DMS 273 (cell line): Measurements from ENCODE around the gene TMEM97.
A peak's percentile ranks its signal among the peaks of the same experiment; 100 is the strongest.
"Not testable (repeated sequence)": the region's sequence is repeated elsewhere in the genome, so short reads cannot be mapped to it uniquely, and the experiment has no call there.

Experiments used
- DNase-seq: peaks from one replicate; lab custom pipeline; 2025; ENCODE audit not compliant: unreplicated experiment; lab: John Stamatoyannopoulos, UW

Gene TMEM97

DNA sequence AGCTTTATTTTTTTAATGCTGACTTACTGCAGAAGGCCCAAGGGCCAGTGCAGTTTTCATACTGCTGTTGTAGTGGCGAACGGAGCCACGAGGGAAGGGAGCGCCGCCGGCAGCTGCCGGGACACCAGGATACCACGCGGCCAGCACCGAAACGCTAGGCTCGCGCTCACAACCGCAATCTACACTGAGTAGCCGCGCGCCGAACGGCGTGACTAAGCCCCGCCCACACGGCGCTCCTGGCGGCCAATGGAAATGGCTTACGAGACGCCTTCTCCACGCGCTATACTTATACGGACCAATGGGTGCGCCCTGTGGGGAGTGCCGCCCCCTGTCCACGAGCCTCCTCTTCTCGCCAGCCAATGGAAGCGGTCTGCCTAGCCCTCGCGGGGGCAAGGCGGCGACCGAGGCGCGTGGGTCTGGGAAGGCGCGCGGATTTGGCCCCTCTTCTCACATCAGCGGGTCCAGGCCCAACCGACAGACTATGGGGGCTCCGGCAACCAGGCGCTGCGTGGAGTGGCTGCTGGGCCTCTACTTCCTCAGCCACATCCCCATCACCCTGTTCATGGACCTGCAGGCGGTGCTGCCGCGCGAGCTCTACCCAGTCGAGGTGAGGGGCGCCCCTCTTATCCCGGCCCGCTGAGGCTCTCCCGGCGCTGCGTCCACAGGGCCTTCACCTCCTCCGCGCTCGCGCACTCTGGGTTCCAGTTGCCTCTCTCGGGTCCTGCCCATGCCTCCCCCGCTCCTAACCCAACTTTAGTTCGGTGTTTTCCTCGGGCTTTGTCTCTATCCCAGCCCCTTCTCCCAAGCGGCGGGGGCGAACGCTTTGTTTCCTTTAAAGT, at the start of gene TMEM97:
TMEM97 (plus strand) TSS at position 442 of the 839 bp plus-strand sequence; CDS start at position 482, 40 bp downstream.
- DNase-seq = peak; percentile 99

DNA sequence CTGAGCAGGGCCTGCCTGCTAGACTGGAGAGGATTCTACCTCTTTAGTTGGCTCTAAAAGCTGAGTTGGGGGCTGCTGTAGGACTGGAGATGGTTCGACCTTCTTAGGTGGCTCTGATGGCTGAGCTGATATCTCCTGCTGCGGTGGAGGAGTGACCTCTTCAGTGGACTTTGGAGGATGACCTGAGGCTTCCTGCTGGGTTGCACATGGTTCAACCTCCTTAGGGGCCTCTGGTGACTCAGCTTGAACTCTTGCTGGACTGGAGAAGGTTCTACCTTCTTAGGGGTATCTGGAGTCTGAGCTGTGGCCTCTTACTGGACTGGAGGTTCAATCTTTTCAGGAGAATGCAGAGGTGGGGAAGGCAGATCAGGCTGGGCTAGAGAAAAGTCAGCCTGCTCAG, 48.9 kb upstream of the TMEM97 start:
- DNase-seq = no peak

DNA sequence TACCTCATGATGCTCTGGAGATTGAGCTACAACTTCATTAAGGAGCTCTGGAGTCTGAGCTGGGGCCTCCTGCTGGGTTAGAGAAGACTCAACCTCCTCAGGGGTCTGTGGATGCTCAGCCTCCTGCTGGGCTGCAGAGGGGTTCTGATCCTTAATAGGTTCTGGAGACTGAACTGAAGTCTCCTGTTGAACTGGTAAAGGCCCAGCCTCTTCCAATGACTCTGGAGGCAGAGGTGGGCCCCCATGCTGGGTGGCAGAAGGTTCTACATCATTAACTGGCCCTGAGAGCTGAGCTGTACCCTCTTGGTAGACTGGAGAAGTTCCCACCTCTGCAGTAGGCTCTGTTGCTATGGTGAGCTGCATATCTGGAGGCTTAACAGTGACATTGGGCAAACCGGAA, 48.1 kb upstream of the TMEM97 start:
- DNase-seq = no peak

DNA sequence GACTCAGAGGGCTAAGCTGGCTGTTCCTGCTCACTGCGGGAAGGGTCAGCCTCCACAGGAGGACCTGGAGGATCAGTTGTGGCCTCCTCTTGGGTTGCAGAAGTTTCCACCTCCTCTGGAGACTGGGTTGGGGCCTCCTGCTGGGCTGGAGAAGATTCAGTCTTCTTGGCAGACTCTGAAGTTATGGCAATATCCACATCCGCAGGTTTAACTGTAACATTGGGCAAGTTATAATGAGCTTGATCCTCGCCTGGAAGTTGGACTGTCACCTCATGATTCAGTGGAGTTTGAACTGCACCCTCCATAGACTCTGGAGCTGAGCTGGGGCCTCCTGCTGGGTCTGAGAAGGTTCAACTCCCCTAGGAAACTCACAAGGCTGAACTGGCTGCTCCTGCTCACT, 47.6 kb upstream of the TMEM97 start:
- DNase-seq = no peak

DNA sequence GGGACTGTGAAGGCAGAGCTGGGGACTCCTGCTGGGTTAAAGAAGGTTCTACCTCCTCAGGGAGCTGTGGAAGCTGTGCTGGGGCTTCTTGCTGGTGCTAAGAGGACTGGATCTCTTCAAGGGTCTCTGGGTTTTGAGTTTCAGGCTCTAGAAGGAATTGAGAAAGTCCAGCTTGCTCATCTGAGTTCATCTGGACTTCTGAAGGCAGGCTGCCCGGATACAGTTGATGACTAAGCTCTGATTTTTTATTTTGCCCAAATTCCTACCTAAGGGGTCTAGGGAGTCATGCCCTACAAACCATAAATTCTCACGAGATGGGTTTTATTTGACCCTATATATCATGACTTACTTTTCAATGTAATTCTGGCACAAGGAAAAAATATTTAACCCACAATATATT, 46.8 kb upstream of the TMEM97 start:
- no peak for DNase-seq

DNA sequence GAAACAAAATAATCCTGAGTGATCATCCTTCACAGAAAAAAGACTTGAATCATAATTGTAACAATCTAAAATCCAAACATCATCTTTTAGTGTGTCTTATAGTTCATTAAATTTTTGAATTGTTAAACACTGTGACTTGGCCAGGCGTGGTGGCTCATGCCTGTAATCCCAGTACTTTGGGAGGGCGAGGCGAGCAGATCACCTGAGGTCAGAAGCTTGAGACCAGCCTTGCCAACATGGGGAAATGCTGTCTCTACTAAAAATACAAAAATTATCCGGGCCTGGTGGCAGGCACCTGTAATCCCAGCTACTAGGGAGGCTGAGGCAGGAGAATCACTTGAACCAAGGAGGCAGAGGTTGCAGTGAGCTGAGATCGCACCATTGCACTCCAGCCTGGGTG, 45.7 kb upstream of the TMEM97 start:
- not testable (repeated sequence) for DNase-seq

DNA sequence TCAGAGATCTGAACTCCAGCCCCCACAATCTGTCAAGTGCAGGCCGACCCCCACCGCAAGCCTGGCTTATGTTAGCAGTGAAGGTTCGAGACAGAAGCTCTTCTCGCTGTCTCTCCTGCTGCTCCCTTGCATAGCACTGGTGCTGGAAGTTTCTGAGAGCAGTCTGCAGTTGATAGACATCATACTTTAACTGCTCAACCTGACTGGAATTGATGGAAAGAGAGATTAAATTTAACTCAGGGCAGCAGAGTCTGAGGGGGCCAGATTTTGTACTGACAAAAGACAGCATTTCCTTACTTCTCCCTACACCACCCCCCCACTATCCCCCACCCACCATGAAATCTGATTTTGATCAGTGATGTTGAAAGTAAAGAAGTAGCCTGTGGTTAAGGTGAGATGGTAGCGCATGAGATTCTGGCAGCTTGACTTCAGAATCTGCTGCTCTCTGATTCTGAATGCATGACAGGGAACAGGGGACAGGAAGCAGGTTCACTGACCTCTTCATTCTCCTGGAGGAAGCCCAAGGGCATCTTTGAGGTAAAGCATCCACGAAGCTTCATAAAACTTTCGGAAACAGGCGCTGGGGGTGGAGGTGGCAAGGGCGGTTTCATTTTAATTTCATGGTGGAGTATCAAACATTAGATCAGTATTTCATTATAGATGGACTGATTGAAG, 44.3 kb upstream of the TMEM97 start:
- no peak for DNase-seq

DNA sequence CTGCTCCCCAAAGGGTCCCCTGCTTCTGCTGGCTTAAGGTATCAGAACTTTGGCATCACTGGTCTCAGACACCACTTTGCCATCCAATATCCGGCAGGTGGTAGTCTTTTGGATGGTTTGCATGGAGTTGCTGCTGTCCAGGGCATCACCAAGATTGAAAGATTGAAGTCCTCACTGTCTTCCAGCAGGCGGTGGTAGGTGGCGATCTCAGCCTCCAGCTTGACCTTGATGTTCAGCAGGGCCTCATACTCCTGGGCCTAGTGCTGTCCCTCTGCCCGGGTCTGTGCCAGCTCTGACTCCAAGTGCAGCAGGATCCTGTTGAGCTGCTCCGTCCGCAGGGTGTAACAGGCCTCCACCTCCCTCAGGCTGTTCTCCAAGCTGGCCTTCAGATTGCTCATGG, 43.0 kb upstream of the TMEM97 start:
- no peak for DNase-seq

DNA sequence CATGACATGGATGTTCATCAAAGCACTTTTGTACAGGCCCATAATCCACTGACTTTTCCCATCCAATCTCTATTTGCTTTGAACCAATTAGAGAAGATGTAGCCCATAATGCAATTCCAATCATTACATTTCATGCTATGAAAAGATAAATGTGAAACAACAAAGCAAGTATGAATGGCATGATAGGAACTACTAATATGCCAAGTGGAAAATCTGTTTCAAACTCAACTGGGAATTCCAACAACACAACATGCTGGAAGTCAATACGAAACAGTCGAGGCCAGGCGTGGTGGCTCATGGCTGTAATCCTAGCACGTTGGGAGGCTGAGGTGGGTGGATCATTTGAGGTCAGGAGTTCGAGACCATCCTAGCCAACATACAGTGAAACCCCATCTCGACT, 39.6 kb upstream of the TMEM97 start:
- DNase-seq = no peak

DNA sequence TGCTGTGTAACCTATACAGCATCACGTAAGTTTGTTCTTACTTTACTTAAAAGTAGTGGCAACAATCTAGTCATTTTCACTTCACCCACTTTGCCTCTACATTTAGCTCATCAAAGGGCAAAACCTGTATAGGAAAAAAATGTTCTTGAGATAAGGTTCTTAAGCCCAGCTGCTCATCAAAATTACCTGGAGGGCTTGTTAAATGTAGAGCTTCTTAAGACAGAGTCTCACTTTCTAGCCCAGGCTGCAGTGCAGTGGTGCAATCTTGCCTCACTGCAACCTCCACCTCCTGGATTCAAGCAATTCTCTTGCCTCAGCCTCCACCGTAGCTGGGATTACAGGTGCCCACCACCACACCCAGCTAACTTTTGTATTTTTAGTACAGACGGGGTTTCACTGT, 38.2 kb upstream of the TMEM97 start:
- DNase-seq = no peak

DNA sequence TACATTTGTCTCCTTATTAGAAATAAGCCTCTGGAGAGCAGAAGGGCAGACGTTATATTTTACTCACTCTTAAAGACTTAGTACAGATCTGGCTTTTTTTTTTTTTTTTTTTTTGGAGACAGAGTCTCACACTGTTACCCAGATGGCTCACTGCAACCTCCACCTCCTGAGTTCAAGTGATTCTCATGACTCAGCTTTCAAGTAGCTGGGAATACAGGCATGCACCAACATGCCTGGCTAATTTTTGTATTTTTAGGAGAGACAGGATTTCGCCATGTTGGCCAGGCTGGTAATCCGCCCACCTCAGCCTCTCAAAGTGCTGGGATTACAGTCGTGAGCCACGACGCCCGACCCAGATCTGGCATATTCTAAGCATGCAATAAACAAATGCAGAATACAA, 36.4 kb upstream of the TMEM97 start:
- DNase-seq = peak; percentile 92

DNA sequence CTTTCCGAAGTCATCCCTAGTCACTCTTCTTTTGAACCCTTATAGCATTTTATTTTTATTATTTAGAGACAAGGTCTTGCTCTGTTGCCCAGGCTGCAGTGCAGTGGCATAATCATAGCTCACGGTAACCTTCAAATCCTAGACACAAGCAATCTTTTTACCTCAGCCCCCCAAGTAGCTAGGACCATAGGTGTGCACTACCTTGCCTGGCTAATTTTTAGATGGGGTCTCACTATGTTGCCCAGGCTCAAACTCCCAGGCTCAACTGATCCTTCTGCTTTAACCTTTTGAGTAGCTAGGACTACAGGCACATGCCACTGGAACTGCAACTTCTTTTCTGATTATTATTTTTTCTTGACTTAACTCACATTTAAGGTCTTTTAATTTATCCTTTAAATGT, 33.0 kb upstream of the TMEM97 start:
- no peak for DNase-seq

DNA sequence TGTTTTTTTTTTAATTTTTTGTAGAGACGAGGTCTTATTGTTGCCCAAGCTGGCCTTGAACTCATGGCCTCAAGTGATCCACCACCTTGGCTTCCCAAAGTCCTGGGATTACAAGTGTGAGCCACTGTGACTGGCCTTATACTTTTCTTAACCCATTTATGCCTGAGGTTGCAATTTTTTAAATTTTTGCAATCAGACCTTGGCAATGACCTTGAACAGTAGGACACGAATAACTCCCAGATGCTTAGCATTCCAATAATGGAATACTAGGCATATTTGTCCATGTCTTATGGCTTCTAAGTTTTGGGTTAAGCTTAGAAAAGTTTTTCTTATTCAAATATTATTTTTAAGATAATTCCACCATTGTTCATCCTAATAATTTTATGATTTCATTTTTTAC, 28.3 kb upstream of the TMEM97 start:
- DNase-seq = no peak

DNA sequence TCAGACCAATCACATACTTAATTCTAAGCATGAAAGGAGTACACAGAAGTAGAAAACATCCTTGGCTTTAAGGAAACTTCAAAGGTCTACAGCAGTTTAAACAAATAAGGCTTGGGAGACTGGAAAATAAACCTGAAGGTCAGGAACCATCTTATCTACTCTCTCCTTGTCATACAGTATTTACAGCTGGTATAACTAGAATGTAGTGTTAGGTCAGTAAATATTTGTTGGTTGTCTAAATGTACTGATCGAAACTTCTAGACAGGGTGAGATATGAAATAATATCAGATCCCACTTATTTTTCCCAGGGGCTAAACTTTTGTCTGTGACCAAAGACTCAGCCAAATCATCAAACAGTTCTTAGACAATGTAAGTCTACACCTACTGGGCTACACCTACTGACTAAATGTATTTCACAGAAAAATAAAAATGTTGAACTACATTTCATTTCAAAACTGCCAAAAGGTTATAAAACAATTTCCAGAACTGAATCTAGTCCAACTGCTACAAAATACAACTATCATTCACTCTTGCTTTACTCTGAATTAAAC, 27.1 kb upstream of the TMEM97 start:
- DNase-seq = no peak

DNA sequence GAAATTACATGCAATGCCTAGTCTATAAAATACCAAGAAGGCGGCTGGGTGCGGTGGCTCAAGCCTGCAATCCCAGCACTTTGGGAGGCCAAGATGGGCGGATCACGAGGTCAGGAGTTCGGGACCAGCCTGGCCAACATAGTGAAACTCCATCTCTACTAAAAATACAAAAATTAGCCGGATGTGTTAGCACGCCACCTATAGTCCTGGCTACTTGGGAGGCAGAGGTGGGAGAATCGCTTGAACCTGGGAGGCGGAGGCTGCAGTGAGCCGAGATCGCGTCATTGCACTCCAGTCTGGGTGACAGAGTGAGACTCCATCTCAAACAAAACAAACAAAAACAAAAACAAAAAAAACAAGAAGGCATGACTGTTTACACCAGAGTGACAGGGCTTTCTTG, 26.1 kb upstream of the TMEM97 start:
- not testable (repeated sequence) for DNase-seq

DNA sequence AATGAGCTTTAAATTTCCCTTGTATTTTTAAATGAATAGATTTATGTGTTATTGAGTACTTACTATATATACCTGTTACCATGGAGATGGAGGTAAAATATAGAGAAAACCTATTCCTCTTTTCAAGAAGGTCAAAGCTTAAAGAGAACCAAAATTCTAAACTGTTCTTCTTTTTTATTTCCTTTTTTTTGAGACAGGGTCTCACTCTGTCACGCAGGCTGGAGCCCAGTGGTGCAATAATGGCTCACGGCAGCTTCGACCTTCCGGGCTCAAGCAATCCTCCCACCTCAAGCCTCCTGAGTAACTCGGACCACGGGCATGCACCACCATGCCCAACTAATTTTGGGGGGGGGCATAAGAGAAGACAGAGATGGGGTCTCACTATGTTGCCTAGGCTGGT, 25.0 kb upstream of the TMEM97 start:
- DNase-seq = no peak

DNA sequence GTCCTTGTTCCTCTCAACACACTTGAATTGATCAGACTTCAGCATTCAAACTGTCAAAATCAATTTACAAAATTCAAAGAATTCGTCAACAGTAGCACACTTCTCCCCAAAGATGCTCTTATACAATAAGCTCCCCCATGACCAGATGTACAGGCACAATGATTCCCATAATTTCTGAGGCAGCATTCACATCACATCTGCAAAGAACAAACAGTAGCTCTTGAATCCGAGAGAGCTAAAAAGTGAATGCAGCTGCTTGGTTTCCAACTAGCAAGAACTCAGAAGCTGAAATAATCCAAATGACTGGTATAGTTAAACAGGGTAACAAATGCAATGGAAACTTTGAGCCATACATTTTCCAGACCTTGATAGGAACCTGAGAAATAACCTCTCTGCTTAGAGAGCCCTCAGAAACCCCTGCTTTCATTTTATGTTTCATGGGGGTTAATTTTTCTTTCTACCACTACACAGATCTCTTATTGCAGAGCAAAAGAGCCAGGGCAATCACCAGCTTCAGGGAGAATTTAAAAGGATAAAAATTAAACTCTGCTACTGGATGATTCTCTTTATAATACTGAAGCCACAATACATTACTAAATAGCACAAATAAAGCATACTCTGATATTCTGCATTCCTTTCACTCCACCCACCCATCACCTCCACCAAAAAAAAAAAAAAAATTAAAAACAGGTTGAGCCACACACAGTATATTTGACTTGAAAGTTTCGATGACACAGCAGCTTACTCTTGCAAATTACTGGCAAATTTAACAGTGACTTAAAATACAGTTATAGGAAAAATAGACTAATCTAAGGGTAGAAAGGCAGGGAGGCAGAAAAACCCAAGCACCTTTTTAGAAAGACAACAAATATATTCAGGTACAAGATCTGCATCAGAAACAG, 23.1 kb upstream of the TMEM97 start:
- no peak for DNase-seq

DNA sequence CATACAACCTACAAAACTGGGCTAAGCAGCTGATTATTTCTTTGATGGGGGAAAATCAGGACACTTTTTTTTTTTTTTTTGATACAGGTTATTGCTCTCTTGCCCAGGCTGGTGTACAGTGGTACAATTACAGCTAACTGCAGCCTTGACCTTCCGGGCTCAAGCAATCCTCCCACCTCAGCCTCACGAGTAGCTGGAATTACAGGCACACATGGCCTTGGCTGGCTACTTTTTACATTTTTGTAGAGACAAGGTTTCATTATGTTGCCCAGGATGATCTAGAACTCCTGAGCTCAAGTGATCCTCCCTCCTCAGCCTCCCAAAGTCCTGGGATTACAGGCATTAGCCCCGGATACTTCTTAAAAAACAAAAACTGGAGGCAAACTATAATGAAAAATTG, 20.6 kb upstream of the TMEM97 start:
- DNase-seq = no peak

DNA sequence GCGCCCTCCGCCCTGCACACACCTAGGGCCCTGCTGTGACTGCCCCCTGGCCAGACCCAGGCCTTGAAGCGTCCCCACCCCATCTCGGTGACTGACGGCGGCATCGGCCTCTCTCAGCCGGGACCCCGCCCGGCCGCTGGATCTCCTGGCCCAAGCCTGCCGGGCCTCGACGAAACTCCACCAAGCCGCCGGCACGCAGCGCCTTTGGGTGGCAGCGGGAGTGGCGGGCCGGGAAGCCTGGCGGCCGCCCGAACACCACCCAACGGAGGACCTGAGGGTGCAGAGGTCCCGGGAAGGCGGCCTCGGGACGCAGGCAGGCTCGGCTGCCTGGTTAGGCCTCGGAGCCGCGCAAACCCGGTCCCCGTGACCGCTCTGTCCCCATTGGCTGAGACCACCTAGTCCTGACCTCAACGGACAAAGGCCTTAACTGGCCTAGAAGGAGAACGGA, 12.0 kb upstream of the TMEM97 start:
- no peak for DNase-seq

DNA sequence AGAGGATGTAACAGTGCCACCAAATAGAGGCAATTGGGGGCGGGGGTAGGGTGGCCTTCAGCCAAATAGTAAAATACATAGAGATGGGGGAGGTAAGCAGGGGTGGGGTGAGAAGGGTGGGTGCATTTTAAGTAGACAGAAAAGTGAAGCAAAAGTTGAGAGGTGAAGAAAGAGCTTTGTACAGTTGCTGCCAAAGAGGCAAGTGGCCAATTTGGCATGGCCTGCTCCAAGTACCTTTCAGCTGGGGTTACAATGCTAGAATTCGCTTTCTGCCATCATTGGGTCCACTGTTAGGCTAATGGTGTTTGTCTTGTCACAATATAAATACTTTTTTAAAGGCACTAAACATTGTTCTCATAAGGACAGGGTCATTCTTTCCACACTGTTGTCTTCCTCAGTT, 5.2 kb upstream of the TMEM97 start:
- no peak for DNase-seq
